ENCODE results near the gene KIF26B. TPM values are rescaled to one million over a fixed set of nuclear protein-coding genes. Genes with fewer than 3 reads are reported as not detected.

Gene KIF26B
- total RNA-seq, 1 donor from 2014 or later = 3.5 TPM

- Histone ChIP-seq H3K9me3 (replicated peaks) (no peaks in the 10 kb centered on the region), H3K4me3 (no peak overlapping the region), H3K27ac (replicated peaks) (no peak overlapping the region), H3K36me3 (no peaks in the 10 kb centered on the region), H3K4me1 (no peaks in the 10 kb centered on the region), H3K27me3 (ENCODE audit: low read depth) (peaks cover 39% of the 10 kb centered on the region)
- intact Hi-C loops (cut with micrococcal nuclease) = no loop called here
- TF ChIP-seq CTCF (IDR thresholded peaks at IDR 0.05; ENCODE audit: borderline replicate concordance) = no peak
- DNase-seq = no peak
Observed at GRCh38 chr1:245459621-245460020, 304.8 kb downstream of the KIF26B start.

GRCh38 chr1:245461681-245462080 lies 306.9 kb downstream of the KIF26B start:
- no peak for DNase-seq
- intact Hi-C loops (cut with micrococcal nuclease) = no loop called here
- H3K4me3 ChIP-seq = no peak overlapping the region

GRCh38 chr1:245462161-245462560 lies 307.4 kb downstream of the KIF26B start:
- Histone ChIP-seq H3K27ac (replicated peaks) (no peak overlapping the region), H3K9me3 (replicated peaks) (no peaks in the 10 kb centered on the region), H3K27me3 (ENCODE audit: low read depth) (peaks cover 41% of the 10 kb centered on the region), H3K36me3 (no peaks in the 10 kb centered on the region), H3K4me3 (no peak overlapping the region), H3K4me1 (no peaks in the 10 kb centered on the region)
- no peak for DNase-seq
- no peak for TF ChIP-seq CTCF (IDR thresholded peaks at IDR 0.05; ENCODE audit: borderline replicate concordance)
- intact Hi-C loops (cut with micrococcal nuclease) = no loop called here

More at GRCh38 chr1:245461681-245462080, 306.9 kb downstream of the KIF26B start:
- H3K27me3 ChIP-seq (ENCODE audit: low read depth) = peaks cover 46% of the 10 kb centered on the region
- no peaks in the 10 kb centered on the region for H3K9me3 ChIP-seq (replicated peaks)
- no peaks in the 10 kb centered on the region for H3K4me1 ChIP-seq
- no peak overlapping the region for H3K27ac ChIP-seq (replicated peaks)
- TF ChIP-seq CTCF (IDR thresholded peaks at IDR 0.05; ENCODE audit: borderline replicate concordance) = no peak
- H3K36me3 ChIP-seq = no peaks in the 10 kb centered on the region

- H3K9me3 ChIP-seq (replicated peaks) = no peaks in the 10 kb centered on the region
- peaks cover 41% of the 10 kb centered on the region for H3K27me3 ChIP-seq (ENCODE audit: low read depth)
- H3K36me3 ChIP-seq = no peaks in the 10 kb centered on the region
- no peaks in the 10 kb centered on the region for H3K4me1 ChIP-seq
- H3K27ac ChIP-seq (replicated peaks) = no peak overlapping the region
- no peak overlapping the region for H3K4me3 ChIP-seq
- TF ChIP-seq CTCF (IDR thresholded peaks at IDR 0.05; ENCODE audit: borderline replicate concordance) = no peak
- DNase-seq = no peak
- intact Hi-C loops (cut with micrococcal nuclease) = no loop called here
Observed at GRCh38 chr1:245463392-245464165, 308.8 kb downstream of the KIF26B start.

- Histone ChIP-seq H3K27ac (replicated peaks) (no peak overlapping the region), H3K4me1 (no peaks in the 10 kb centered on the region), H3K27me3 (ENCODE audit: low read depth) (peaks cover 38% of the 10 kb centered on the region), H3K9me3 (replicated peaks) (no peaks in the 10 kb centered on the region), H3K4me3 (no peak overlapping the region), H3K36me3 (no peaks in the 10 kb centered on the region)
- intact Hi-C loops (cut with micrococcal nuclease) = no loop called here
- DNase-seq = no peak
- no peak for TF ChIP-seq CTCF (IDR thresholded peaks at IDR 0.05; ENCODE audit: borderline replicate concordance)
Observed at GRCh38 chr1:245464290-245464689, 309.5 kb downstream of the KIF26B start.
